ENCODE results near the gene RCAN2. TPM values are rescaled to one million over a fixed set of nuclear protein-coding genes. Genes with fewer than 3 reads are reported as not detected.
A peak's percentile ranks its signal among the peaks of the same experiment; 100 is the strongest.

Gene RCAN2
- total RNA-seq (10 to 100 TPM in 2 of 4 donors, 1 to 10 TPM in 2; 9.1 to 22.7 (median 11.2) TPM), polyA plus RNA-seq (1 to 10 TPM; 5.0 to 6.6 (median 5.5) TPM)

DNA sequence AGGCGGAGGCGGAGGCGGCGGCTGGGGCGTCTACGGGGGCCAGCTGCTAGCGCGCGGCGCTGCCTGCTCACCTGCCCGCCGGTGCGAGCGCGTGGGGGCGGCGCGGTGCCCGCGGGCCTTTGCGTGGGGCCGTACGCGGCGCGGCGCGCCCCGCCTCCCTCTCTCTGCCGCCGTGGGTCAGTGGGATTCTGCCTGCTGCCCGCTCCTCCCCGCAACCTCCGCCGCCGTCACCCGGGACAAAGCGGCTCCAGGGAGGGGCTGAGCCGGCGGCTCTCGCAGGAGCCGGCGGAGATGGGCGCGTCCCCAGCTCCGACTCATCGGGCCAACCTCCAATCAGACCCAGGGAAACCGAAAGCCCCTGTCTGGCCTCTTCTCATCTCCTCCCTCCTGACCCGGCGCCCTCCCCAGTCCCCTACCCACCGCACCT is at the start of gene RCAN2:
Gene RCAN2 (minus strand): TSS at position 249 of the 427 bp plus-strand sequence.
- 0 to 1% methylated on average over 51 of the region's 51 CpGs for WGBS, 2 donors
- TF ChIP-seq POLR2A (IDR thresholded peaks at IDR 0.05) (no peak), EP300 (IDR thresholded peaks at IDR 0.05) (no peak), POLR2AphosphoS5 (IDR thresholded peaks at IDR 0.05) (peak in 2 of 4 donors; percentile 25 to 37)
- peaks cover 0 to 24% (median 14%) of the 10 kb centered on the region in 4 donors for H3K4me1 ChIP-seq
- H3K27ac ChIP-seq, result peak within 1 kb of the TSS; percentile 57 to 81 (median 60)
- peak within 1 kb of the TSS; percentile 46 to 77 (median 63) for H3K4me3 ChIP-seq
- H3K27me3 ChIP-seq, result peaks cover 0 to 13% (median 7%) of the 10 kb centered on the region in 3 donors
- DNase-seq, result peak; percentile 81
- no peaks in the 10 kb centered on the region for H3K36me3 ChIP-seq
- no peaks in the 10 kb centered on the region for H3K9me3 ChIP-seq
- intact Hi-C loops (cut with DNase I), result loop anchor here (5.0 kb wide), 2 partner anchors 74 to 399 kb away; no protein-coding TSS in a partner anchor

DNA sequence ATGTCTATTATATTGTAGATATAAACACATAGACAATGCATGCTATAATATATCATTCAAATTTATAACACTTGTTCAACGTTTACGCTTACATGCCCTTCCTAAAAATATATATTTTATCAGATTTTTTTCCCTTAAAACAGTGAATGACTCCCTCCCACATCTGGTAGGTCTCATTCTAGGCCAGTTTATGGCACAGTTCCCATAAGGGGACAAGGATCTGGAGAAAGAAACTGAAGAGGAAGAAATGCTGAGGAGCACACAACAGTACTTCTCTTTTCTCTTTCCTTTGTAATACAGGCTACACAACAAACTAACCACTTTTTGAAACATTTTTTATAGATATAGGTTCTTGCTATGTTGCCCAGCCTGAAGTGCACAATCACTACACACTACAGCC is 48.6 kb upstream of the RCAN2 start:
- no peak overlapping the region for H3K27ac ChIP-seq

DNA sequence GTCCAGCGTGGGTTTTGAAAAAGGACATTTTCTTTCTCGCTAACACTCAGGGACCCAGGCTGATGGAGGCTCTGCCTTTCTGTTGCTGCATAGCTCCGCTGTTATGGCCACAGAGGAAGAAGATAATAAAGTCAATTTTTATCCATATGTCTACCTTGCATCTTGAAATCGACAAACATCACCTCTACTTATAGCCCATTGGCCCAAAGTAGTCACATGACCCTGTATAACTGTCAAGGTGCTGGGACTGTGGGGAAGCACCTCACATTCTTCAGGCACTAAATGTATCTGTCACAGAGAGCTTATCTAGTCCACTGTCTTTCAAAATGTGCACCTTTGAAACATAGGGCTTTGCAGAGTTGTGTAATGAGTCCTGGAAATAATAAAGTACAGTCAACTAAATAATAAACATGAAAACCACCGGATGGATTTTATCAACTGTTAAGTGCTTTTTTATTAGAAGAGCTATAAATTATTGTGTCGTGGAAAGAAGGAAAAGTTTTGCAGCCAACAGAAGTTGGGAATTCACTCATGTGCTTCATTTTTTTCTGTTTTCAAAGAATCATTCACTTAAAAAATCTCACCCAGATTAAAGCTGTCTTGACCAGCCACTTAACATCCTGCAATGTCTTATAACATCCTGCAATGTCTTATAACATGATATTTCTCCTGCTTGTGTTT is 47.7 kb upstream of the RCAN2 start:
- no peak for DNase-seq
- Histone ChIP-seq H3K27me3 (no peaks in the 10 kb centered on the region), H3K4me1 (no peaks in the 10 kb centered on the region), H3K9me3 (no peaks in the 10 kb centered on the region), H3K4me3 (no peak overlapping the region), H3K27ac (no peak overlapping the region), H3K36me3 (no peaks in the 10 kb centered on the region)
- intact Hi-C loops (cut with DNase I), result no loop called here
- peak in 2 of 4 donors; percentile 23 to 33 for TF ChIP-seq POLR2AphosphoS5 (IDR thresholded peaks at IDR 0.05)
- no peak for TF ChIP-seq POLR2A (IDR thresholded peaks at IDR 0.05)
- TF ChIP-seq EP300 (IDR thresholded peaks at IDR 0.05), result no peak
- TF ChIP-seq, protein P1, sequence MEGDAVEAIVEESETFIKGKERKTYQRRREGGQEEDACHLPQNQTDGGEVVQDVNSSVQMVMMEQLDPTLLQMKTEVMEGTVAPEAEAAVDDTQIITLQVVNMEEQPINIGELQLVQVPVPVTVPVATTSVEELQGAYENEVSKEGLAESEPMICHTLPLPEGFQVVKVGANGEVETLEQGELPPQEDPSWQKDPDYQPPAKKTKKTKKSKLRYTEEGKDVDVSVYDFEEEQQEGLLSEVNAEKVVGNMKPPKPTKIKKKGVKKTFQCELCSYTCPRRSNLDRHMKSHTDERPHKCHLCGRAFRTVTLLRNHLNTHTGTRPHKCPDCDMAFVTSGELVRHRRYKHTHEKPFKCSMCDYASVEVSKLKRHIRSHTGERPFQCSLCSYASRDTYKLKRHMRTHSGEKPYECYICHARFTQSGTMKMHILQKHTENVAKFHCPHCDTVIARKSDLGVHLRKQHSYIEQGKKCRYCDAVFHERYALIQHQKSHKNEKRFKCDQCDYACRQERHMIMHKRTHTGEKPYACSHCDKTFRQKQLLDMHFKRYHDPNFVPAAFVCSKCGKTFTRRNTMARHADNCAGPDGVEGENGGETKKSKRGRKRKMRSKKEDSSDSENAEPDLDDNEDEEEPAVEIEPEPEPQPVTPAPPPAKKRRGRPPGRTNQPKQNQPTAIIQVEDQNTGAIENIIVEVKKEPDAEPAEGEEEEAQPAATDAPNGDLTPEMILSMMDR (IDR thresholded peaks at IDR 0.05), result no peak
- WGBS, 2 donors, result 68 to 71% methylated on average over 6 of the region's 6 CpGs

More for the DNA sequence above, 48.6 kb upstream of the RCAN2 start:
- no peaks in the 10 kb centered on the region for H3K27me3 ChIP-seq
- H3K9me3 ChIP-seq, result peaks cover 0 to 3% (median 0%) of the 10 kb centered on the region in 4 donors
- no peak for TF ChIP-seq EP300 (IDR thresholded peaks at IDR 0.05)
- TF ChIP-seq POLR2A (IDR thresholded peaks at IDR 0.05), result no peak
- TF ChIP-seq POLR2AphosphoS5 (IDR thresholded peaks at IDR 0.05), result no peak
- intact Hi-C loops (cut with DNase I), result no loop called here
- H3K36me3 ChIP-seq, result no peaks in the 10 kb centered on the region
- 60 to 74% methylated on average over 2 of the region's 2 CpGs for WGBS, 2 donors
- H3K4me1 ChIP-seq, result no peaks in the 10 kb centered on the region
- H3K4me3 ChIP-seq, result no peak overlapping the region
- no peak for DNase-seq

DNA sequence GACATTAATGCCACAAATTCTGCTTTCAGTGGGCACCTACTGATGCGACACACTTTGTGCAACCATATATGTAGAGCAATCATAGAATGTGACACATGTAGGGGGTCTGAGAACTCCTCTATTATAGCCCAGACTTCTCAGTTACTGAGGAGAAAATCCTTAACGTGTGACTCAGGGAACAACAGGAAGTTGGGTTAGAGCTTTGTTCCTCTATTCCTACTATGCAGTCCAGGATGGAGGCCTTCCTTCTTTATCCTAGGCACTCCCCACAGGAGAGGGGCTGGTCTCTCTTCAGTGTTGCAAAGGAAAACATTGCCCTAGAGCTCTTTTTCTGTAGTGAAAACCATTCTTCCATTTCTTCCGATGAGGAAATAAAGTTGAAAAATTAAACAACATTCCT is 39.6 kb upstream of the RCAN2 start:
- no peak for DNase-seq
- H3K4me3 ChIP-seq, result no peak overlapping the region
- no peak overlapping the region for H3K27ac ChIP-seq
- TF ChIP-seq, protein P1 (IDR thresholded peaks at IDR 0.05), result no peak
- no peak for TF ChIP-seq POLR2AphosphoS5 (IDR thresholded peaks at IDR 0.05)
- no peak for TF ChIP-seq EP300 (IDR thresholded peaks at IDR 0.05)
- TF ChIP-seq POLR2A (IDR thresholded peaks at IDR 0.05), result no peak
- H3K4me1 ChIP-seq, result no peaks in the 10 kb centered on the region
- no peaks in the 10 kb centered on the region for H3K9me3 ChIP-seq
- no peaks in the 10 kb centered on the region for H3K27me3 ChIP-seq
- intact Hi-C loops (cut with DNase I), result no loop called here
- 69 to 75% methylated on average over 3 of the region's 3 CpGs for WGBS, 2 donors
- no peaks in the 10 kb centered on the region for H3K36me3 ChIP-seq

DNA sequence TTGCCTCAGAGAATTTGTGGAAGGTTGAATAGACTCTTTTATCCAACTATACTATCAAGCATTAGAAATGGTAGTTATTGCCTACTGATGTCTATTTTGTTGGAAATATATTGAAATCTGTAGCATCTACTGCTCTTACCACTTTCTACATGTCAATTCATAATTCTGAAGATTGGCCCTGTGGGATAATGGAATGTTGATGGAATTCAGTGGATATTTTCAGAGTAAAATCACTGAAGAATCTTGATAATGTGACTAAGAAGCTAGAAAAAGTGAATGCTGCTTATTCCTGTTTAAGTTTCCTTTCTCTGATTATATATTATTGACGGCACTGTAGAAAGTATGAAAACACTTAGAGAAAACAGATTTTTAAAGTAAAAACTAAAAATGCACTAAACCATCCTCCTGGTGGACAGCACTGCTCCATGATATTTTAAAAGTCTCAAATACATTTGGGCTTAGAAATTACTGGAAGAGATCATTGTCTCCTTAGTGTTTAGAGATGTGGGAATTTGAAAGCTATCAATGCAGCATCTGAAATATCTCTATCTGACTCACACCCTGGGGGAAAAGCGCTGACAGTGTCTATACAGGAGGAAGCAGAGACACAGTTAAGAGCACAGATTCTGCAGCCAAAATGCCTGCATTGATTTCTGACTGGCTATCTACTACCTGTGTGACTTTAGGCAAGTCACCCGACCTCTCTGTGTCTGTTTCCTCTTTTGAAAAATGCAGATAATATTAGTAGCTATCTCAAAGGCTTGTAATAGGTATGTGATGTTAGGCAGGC is 37.9 kb upstream of the RCAN2 start:
- Histone ChIP-seq H3K27ac (no peak overlapping the region), H3K36me3 (no peaks in the 10 kb centered on the region), H3K27me3 (no peaks in the 10 kb centered on the region), H3K9me3 (no peaks in the 10 kb centered on the region), H3K4me1 (no peaks in the 10 kb centered on the region), H3K4me3 (no peak overlapping the region)
- TF ChIP-seq, protein P1 (IDR thresholded peaks at IDR 0.05), result no peak
- TF ChIP-seq POLR2A (IDR thresholded peaks at IDR 0.05), result no peak
- TF ChIP-seq EP300 (IDR thresholded peaks at IDR 0.05), result no peak
- TF ChIP-seq POLR2AphosphoS5 (IDR thresholded peaks at IDR 0.05), result no peak
- 80 to 82% methylated on average over 3 of the region's 3 CpGs for WGBS, 2 donors
- DNase-seq, result no peak
- intact Hi-C loops (cut with DNase I), result no loop called here
